ENCODE data around the gene POLR2H.

POLR2H gene

GRCh38 chr3:184344579-184345316 is 16.8 kb upstream of the POLR2H start:
- Histone ChIP-seq H3K27me3 (ENCODE audit: insufficient read depth, low read depth) (no peaks in the 10 kb centered on the region), H3K4me2 (no peak overlapping the region), H3K36me3 (ENCODE audit: insufficient read depth) (no peaks in the 10 kb centered on the region), H3K9ac (no peak overlapping the region), H3K79me2 (ENCODE audit: insufficient read depth, low read depth) (no peaks in the 10 kb centered on the region), H3K4me1 (ENCODE audit: low read depth, poor library complexity, severe bottlenecking) (peaks cover 13% of the 10 kb centered on the region), H3K27ac (no peak overlapping the region), H2AFZ (ENCODE audit: low read depth) (no peak overlapping the region), H4K20me1 (ENCODE audit: insufficient read depth) (no peaks in the 10 kb centered on the region), H3K4me3 (IDR thresholded peaks at IDR 0.05; ENCODE audit: insufficient read depth, low read depth, low read length) (no peak overlapping the region)
- no peak for TF ChIP-seq CTCF (conservative IDR thresholded peaks at IDR 0.05; ENCODE audit: low read depth, low read length)

- peaks cover 13% of the 10 kb centered on the region for H3K4me1 ChIP-seq (ENCODE audit: low read depth, poor library complexity, severe bottlenecking)
- no peaks in the 10 kb centered on the region for H3K27me3 ChIP-seq (ENCODE audit: insufficient read depth, low read depth)
- no peaks in the 10 kb centered on the region for H3K36me3 ChIP-seq (ENCODE audit: insufficient read depth)
- TF ChIP-seq CTCF (conservative IDR thresholded peaks at IDR 0.05; ENCODE audit: low read depth, low read length), result peak; percentile 68
- no peak overlapping the region for H3K27ac ChIP-seq
- no peaks in the 10 kb centered on the region for H4K20me1 ChIP-seq (ENCODE audit: insufficient read depth)
- H3K4me3 ChIP-seq (IDR thresholded peaks at IDR 0.05; ENCODE audit: insufficient read depth, low read depth, low read length), result no peak overlapping the region
- no peaks in the 10 kb centered on the region for H3K79me2 ChIP-seq (ENCODE audit: insufficient read depth, low read depth)
- H3K4me2 ChIP-seq, result no peak overlapping the region
- no peak overlapping the region for H3K9ac ChIP-seq
- H2AFZ ChIP-seq (ENCODE audit: low read depth), result no peak overlapping the region
Observed at GRCh38 chr3:184345317-184346144, 16.0 kb upstream of the POLR2H start.

GRCh38 chr3:184346480-184347190 is 14.9 kb upstream of the POLR2H start:
- H3K27me3 ChIP-seq (ENCODE audit: insufficient read depth, low read depth), result no peaks in the 10 kb centered on the region
- no peaks in the 10 kb centered on the region for H4K20me1 ChIP-seq (ENCODE audit: insufficient read depth)
- no peak overlapping the region for H3K4me3 ChIP-seq (IDR thresholded peaks at IDR 0.05; ENCODE audit: insufficient read depth, low read depth, low read length)
- no peaks in the 10 kb centered on the region for H3K36me3 ChIP-seq (ENCODE audit: insufficient read depth)
- no peak overlapping the region for H3K27ac ChIP-seq
- no peaks in the 10 kb centered on the region for H3K79me2 ChIP-seq (ENCODE audit: insufficient read depth, low read depth)
- no peak overlapping the region for H3K4me2 ChIP-seq
- TF ChIP-seq CTCF (conservative IDR thresholded peaks at IDR 0.05; ENCODE audit: low read depth, low read length), result no peak
- no peak overlapping the region for H3K9ac ChIP-seq
- peaks cover 13% of the 10 kb centered on the region for H3K4me1 ChIP-seq (ENCODE audit: low read depth, poor library complexity, severe bottlenecking)
- no peak overlapping the region for H2AFZ ChIP-seq (ENCODE audit: low read depth)

- H3K4me1 ChIP-seq (ENCODE audit: low read depth, poor library complexity, severe bottlenecking), result peaks cover 13% of the 10 kb centered on the region
- no peaks in the 10 kb centered on the region for H3K79me2 ChIP-seq (ENCODE audit: insufficient read depth, low read depth)
- H3K4me3 ChIP-seq (IDR thresholded peaks at IDR 0.05; ENCODE audit: insufficient read depth, low read depth, low read length), result no peak overlapping the region
Observed at GRCh38 chr3:184347321-184348056, 14.0 kb upstream of the POLR2H start.

More at GRCh38 chr3:184347321-184348056, 14.0 kb upstream of the POLR2H start:
- no peak overlapping the region for H3K4me2 ChIP-seq
- no peaks in the 10 kb centered on the region for H3K27me3 ChIP-seq (ENCODE audit: insufficient read depth, low read depth)
- H3K36me3 ChIP-seq (ENCODE audit: insufficient read depth), result no peaks in the 10 kb centered on the region
- H4K20me1 ChIP-seq (ENCODE audit: insufficient read depth), result no peaks in the 10 kb centered on the region
- H3K27ac ChIP-seq, result no peak overlapping the region
- no peak overlapping the region for H2AFZ ChIP-seq (ENCODE audit: low read depth)
- TF ChIP-seq CTCF (conservative IDR thresholded peaks at IDR 0.05; ENCODE audit: low read depth, low read length), result no peak
- no peak overlapping the region for H3K9ac ChIP-seq

Data from KMS-11 (cell line).